ENCODE data around the gene ALG14. TPM values are rescaled to one million over a fixed set of nuclear protein-coding genes. Genes with fewer than 3 reads are reported as not detected.

The ALG14 gene
- total and polyA plus RNA-seq, 10 of the 15 experiments (the other 5 are each of a cell fraction or from before 2014, with no cell fraction given), result 2.6 to 19.2 (median 7.5) TPM

DNA sequence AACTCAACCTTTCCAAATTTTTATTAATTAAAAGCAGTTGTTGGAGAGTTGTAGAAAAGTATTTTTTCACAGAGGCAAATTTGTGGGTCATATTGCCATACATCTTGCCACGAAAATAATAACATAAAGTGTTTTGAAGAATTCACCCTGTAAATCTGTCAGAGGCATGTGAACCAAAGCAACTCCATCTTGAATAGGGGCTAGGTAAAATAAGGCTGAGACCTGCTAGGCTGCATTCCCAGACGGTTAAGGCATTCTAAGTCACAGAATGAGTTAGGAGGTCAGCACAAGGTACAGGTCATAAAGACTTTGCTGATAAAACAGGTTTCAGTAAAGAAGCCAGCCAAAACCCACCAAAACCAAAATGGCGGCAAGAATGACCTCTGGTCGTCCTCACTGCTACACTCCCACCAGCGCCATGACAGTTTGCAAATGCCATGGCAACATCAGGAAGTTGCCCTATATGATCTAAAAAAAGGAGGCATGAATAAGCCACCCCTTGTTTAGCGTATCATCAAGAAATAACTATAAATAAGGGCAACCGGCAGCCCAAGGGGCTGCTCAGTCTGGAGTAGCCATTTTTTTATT, 141.4 kb downstream of the ALG14 start (continued):
- TF ChIP-seq, protein P1, sequence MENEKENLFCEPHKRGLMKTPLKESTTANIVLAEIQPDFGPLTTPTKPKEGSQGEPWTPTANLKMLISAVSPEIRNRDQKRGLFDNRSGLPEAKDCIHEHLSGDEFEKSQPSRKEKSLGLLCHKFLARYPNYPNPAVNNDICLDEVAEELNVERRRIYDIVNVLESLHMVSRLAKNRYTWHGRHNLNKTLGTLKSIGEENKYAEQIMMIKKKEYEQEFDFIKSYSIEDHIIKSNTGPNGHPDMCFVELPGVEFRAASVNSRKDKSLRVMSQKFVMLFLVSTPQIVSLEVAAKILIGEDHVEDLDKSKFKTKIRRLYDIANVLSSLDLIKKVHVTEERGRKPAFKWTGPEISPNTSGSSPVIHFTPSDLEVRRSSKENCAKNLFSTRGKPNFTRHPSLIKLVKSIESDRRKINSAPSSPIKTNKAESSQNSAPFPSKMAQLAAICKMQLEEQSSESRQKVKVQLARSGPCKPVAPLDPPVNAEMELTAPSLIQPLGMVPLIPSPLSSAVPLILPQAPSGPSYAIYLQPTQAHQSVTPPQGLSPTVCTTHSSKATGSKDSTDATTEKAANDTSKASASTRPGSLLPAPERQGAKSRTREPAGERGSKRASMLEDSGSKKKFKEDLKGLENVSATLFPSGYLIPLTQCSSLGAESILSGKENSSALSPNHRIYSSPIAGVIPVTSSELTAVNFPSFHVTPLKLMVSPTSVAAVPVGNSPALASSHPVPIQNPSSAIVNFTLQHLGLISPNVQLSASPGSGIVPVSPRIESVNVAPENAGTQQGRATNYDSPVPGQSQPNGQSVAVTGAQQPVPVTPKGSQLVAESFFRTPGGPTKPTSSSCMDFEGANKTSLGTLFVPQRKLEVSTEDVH (IDR thresholded peaks at IDR 0.05; ENCODE audit: low read depth, partially characterized antibody), result no peak
- TF ChIP-seq HDAC6 (IDR thresholded peaks at IDR 0.05; ENCODE audit: unreplicated experiment) (no peak), MEF2B (IDR thresholded peaks at IDR 0.05; ENCODE audit: partially characterized antibody, poor library complexity, severe bottlenecking) (no peak)
- TF ChIP-seq, protein P2, sequence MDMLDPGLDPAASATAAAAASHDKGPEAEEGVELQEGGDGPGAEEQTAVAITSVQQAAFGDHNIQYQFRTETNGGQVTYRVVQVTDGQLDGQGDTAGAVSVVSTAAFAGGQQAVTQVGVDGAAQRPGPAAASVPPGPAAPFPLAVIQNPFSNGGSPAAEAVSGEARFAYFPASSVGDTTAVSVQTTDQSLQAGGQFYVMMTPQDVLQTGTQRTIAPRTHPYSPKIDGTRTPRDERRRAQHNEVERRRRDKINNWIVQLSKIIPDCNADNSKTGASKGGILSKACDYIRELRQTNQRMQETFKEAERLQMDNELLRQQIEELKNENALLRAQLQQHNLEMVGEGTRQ (IDR thresholded peaks at IDR 0.05; ENCODE audit: borderline replicate concordance, low read depth, low read length), result no peak

DNA sequence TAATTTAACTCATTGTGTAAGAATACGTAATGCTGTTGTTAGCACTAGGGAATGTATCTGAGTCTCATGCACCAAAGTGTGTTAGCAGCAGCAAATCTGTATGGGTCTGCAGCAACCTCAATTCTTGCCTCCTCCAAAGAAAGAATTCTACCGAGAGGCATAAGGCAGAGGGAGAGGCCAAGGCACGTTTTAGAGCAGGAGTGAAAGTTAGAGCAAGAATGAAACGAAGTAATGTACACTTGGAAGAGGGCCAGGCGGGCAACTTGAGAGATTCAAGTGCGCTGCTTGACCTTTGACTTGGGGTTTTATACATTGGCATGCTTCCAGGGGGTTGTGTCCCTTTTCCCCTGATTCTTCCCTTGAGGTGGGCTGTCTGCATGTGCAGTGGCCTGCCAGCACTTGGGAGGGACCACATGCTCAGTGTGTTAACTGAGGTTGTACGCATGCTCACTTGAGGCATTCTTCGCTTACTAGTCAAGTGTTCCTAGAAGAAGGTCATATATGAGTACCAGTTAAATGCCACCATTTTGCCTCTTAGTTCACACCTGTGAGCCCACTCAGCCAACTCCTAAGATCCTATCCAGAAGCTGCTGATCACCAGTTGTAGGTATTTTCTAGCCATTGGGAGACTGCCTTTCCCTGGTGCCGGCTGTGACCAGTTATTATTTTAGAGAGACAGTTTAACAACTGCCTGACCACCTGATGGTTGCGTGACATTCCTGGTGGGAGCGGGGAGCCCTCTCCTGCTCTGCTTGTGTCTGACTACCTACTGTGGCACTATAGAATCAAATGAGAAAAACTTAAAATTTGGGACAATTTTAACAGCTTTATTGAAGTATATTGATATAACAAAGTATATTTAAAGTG, 143.2 kb downstream of the ALG14 start:
- BruUV-seq (replicated peaks), result no TSS peak
- intact Hi-C loops (cut with micrococcal nuclease; ENCODE audit: unreplicated experiment), result no loop called here
- in situ Hi-C loops (cut with MboI), result no loop called here
- TF ChIP-seq DPF2 (IDR thresholded peaks at IDR 0.05) (no peak), TCF12 (IDR thresholded peaks at IDR 0.05; ENCODE audit: low read depth, low read length) (no peak), CHD4 (IDR thresholded peaks at IDR 0.05) (no peak), MTA3 (IDR thresholded peaks at IDR 0.05; ENCODE audit: borderline replicate concordance, low read length) (no peak), YBX1 (IDR thresholded peaks at IDR 0.05) (no peak), NR2C2 (IDR thresholded peaks at IDR 0.05; ENCODE audit: borderline replicate concordance, control insufficient read depth, insufficient read length, low read depth) (no peak), NFYB (IDR thresholded peaks at IDR 0.05; ENCODE audit: insufficient read depth, low read depth, low read length) (no peak), ZNF24 (IDR thresholded peaks at IDR 0.05) (no peak), SUPT20H (IDR thresholded peaks at IDR 0.05; ENCODE audit: borderline replicate concordance, control insufficient read depth, low read depth, low read length) (no peak), CREM (IDR thresholded peaks at IDR 0.05; ENCODE audit: low read depth) (no peak), BCL11A (IDR thresholded peaks at IDR 0.05; ENCODE audit: low read depth, low read length) (no peak)

More for the DNA sequence above, 143.2 kb downstream of the ALG14 start:
- FAIRE-seq, result no peak
- WGBS (ENCODE audit: insufficient coverage, insufficient replicate concordance, low lambda C conversion rate, missing lambda C conversion rate), result 72% methylated on average over 11 of the region's 11 CpGs
- no peaks in the 10 kb centered on the region for H3K4me1 ChIP-seq (ENCODE audit: control insufficient read depth, insufficient read depth, low read length)
- H3K27me3 ChIP-seq (replicated peaks in 1 of 2; ENCODE audit: control insufficient read depth in 2 of 2, insufficient read depth in 2 of 2, low read length in 1 of 2), result peaks cover 3 to 7% of the 10 kb centered on the region in 2 experiments; a peak in 3 of 4 replicates
- H3K36me3 ChIP-seq (ENCODE audit: control insufficient read depth in 2 of 2, insufficient read depth in 2 of 2, low read length in 1 of 2), result no peaks in the 10 kb centered on the region
- no peaks in the 10 kb centered on the region; the same call in 1 of the 2 replicates for H3K79me2 ChIP-seq (ENCODE audit: control insufficient read depth, insufficient read depth, low read length)
- H2AFZ ChIP-seq (ENCODE audit: control insufficient read depth, low read depth, low read length), result no peak overlapping the region
- ChIA-PET CTCF (interaction anchor here (1.6 kb wide), 1 partner anchor 75 kb away, joined by 5 read pairs; no protein-coding TSS in a partner anchor), SMC1A (ENCODE audit: uncharacterized antibody, unreplicated experiment) (no interaction called here), RAD21 (ENCODE audit: unreplicated experiment) (no interaction called here), POLR2A (no interaction called here)
- no peak for ATAC-seq
- H3K4me2 ChIP-seq (ENCODE audit: control insufficient read depth, insufficient read depth), result no peak overlapping the region
- H3K9me3 ChIP-seq (replicated peaks; ENCODE audit: control insufficient read depth, insufficient read depth, low read length), result no peaks in the 10 kb centered on the region
- H3K27ac ChIP-seq (ENCODE audit: control insufficient read depth, insufficient read depth), result no peak overlapping the region
- H4K20me1 ChIP-seq (ENCODE audit: control insufficient read depth, insufficient read depth), result no peaks in the 10 kb centered on the region
- H3K4me3 ChIP-seq, result no peak overlapping the region
- H3K9ac ChIP-seq (ENCODE audit: control insufficient read depth, insufficient read depth, low read length), result no peak overlapping the region
- no peak for DNase-seq (ENCODE audit: low read depth, low spot score)
